Measurements from ENCODE around the gene GPHA2.
"Not testable (repeated sequence)": the region's sequence is repeated elsewhere in the genome, so short reads cannot be mapped to it uniquely, and the experiment has no call there.

Gene GPHA2

GRCh38 chr11:64935359-64936081 is at the start of gene GPHA2:
GPHA2 (minus strand) TSS chr11:64935893; CDS start chr11:64935460, 433 bp downstream.
- intact Hi-C loops (cut with DNase I), result no loop called here
- DNase-seq, result peak in 2 of 42 donors; percentile 47 to 54

- DNase-seq; intact Hi-C loops (cut with DNase I): not testable (repeated sequence)
Observed at GRCh38 chr11:64983339-64983738, 47.6 kb upstream of the GPHA2 start.

- intact Hi-C loops (cut with DNase I), result no loop called here
- DNase-seq, result no peak
Observed at GRCh38 chr11:64976651-64977050, 41.0 kb upstream of the GPHA2 start.

- intact Hi-C loops (cut with DNase I), result no loop called here
- no peak for DNase-seq
Observed at GRCh38 chr11:64974124-64974523, 38.4 kb upstream of the GPHA2 start.

- intact Hi-C loops (cut with DNase I), result no loop called here
- peak; percentile 23 to 87 (median 70) for DNase-seq
Observed at GRCh38 chr11:64971421-64972233, 35.9 kb upstream of the GPHA2 start, which contains the start of gene MAJIN. MAJIN (minus strand) TSS chr11:64972108; CDS start chr11:64959405, 12,703 bp downstream.

GRCh38 chr11:64970731-64971151 is 35.0 kb upstream of the GPHA2 start:
- intact Hi-C loops (cut with DNase I), result no loop called here
- peak in 8 of 42 donors; percentile 6 to 28 (median 15) for DNase-seq

- DNase-seq, result no peak
- intact Hi-C loops (cut with DNase I), result no loop called here
Observed at GRCh38 chr11:64969209-64969608, 33.5 kb upstream of the GPHA2 start.

GRCh38 chr11:64967375-64967774 is 31.7 kb upstream of the GPHA2 start:
- intact Hi-C loops (cut with DNase I), result no loop called here
- DNase-seq, result no peak

- intact Hi-C loops (cut with DNase I), result no loop called here
- no peak for DNase-seq
Observed at GRCh38 chr11:64963072-64963631, 27.5 kb upstream of the GPHA2 start.

GRCh38 chr11:64960719-64961118 is 25.0 kb upstream of the GPHA2 start:
- intact Hi-C loops (cut with DNase I), result no loop called here
- DNase-seq, result no peak

GRCh38 chr11:64959498-64959897 is 23.8 kb upstream of the GPHA2 start:
- DNase-seq, result no peak
- intact Hi-C loops (cut with DNase I), result no loop called here

- intact Hi-C loops (cut with DNase I), result no loop called here
- no peak for DNase-seq
Observed at GRCh38 chr11:64954201-64954600, 18.5 kb upstream of the GPHA2 start.

GRCh38 chr11:64951529-64951928 is 15.8 kb upstream of the GPHA2 start:
- intact Hi-C loops (cut with DNase I), result no loop called here
- no peak for DNase-seq

- DNase-seq, result no peak
- intact Hi-C loops (cut with DNase I), result no loop called here
Observed at GRCh38 chr11:64947208-64947814, 11.6 kb upstream of the GPHA2 start.

GRCh38 chr11:64936539-64936938 is 846 bp upstream of the GPHA2 start:
- DNase-seq, result no peak
- intact Hi-C loops (cut with DNase I), result no loop called here

GRCh38 chr11:64934682-64935358 is 873 bp downstream of the GPHA2 start:
- no peak for DNase-seq
- intact Hi-C loops (cut with DNase I), result no loop called here

- intact Hi-C loops (cut with DNase I), result no loop called here
- no peak for DNase-seq
Observed at GRCh38 chr11:64933935-64934681, 1.6 kb downstream of the GPHA2 start.

GRCh38 chr11:64933213-64933934 is 2.3 kb downstream of the GPHA2 start:
- intact Hi-C loops (cut with DNase I), result no loop called here
- peak in 4 of 42 donors; percentile 40 to 56 (median 50) for DNase-seq

Measured in head of caudate nucleus (tissue), 42 donors.